HUES6 (cell line): ENCODE measurements around the gene LEUTX.
"Not testable (repeated sequence)": the region's sequence is repeated elsewhere in the genome, so short reads cannot be mapped to it uniquely, and the experiment has no call there.

Experiments used
- H3K27ac ChIP-seq: 2 replicates; pipeline ENCODE4 v1.7.0; 2013; ENCODE audit warnings: low read depth, mild to moderate bottlenecking, low read length, inconsistent platforms
- H3K27me3 ChIP-seq: 2 replicates; pipeline ENCODE4 v1.6.1; 2013; ENCODE audit warnings: low read length; ENCODE audit not compliant: control insufficient read depth, insufficient read depth
- H3K36me3 ChIP-seq: 2 replicates; pipeline ENCODE4 v1.6.1; 2013; ENCODE audit warnings: low read length; ENCODE audit not compliant: control insufficient read depth, insufficient read depth
- H3K4me1 ChIP-seq: 2 replicates; pipeline ENCODE4 v1.6.1; 2013; ENCODE audit warnings: low read length; ENCODE audit not compliant: control insufficient read depth, insufficient read depth
- H3K4me3 ChIP-seq: 2 replicates; pipeline ENCODE4 v1.5.1; 2013; ENCODE audit warnings: low read depth, low read length
- H3K9ac ChIP-seq: one replicate; pipeline ENCODE4 v1.6.1; 2013; ENCODE audit warnings: mild to moderate bottlenecking, low read length
- H3K9me3 ChIP-seq: 2 replicates; pipeline ENCODE4 v1.6.1; 2013; ENCODE audit warnings: low read depth, low read length; ENCODE audit not compliant: control insufficient read depth, insufficient read depth

The LEUTX gene

GRCh38 chr19:39810424-39810823 lies 31.8 kb downstream of the LEUTX start:
- H3K27ac ChIP-seq: no peak overlapping the region
- H3K4me3 ChIP-seq: no peak overlapping the region
- no peaks in the 10 kb centered on the region for H3K27me3 ChIP-seq
- peaks cover 4% of the 10 kb centered on the region; the same call in 1 of the 2 replicates for H3K9me3 ChIP-seq
- no peaks in the 10 kb centered on the region for H3K4me1 ChIP-seq
- H3K36me3 ChIP-seq: no peaks in the 10 kb centered on the region
- H3K9ac ChIP-seq: no peak overlapping the region

- no peak overlapping the region for H3K27ac ChIP-seq
- no peaks in the 10 kb centered on the region for H3K4me1 ChIP-seq
- no peaks in the 10 kb centered on the region for H3K36me3 ChIP-seq
- no peaks in the 10 kb centered on the region for H3K27me3 ChIP-seq
- no peak overlapping the region for H3K9ac ChIP-seq
- peaks cover 4% of the 10 kb centered on the region; the same call in 1 of the 2 replicates for H3K9me3 ChIP-seq
- H3K4me3 ChIP-seq: no peak overlapping the region
Observed at GRCh38 chr19:39811064-39811463, 32.4 kb downstream of the LEUTX start.

GRCh38 chr19:39813264-39813993 lies 34.8 kb downstream of the LEUTX start:
- H3K9me3 ChIP-seq: peaks cover 4% of the 10 kb centered on the region; the same call in 1 of the 2 replicates
- no peaks in the 10 kb centered on the region for H3K36me3 ChIP-seq
- no peak overlapping the region for H3K4me3 ChIP-seq
- H3K27me3 ChIP-seq: no peaks in the 10 kb centered on the region
- no peaks in the 10 kb centered on the region for H3K4me1 ChIP-seq
- no peak overlapping the region for H3K9ac ChIP-seq
- no peak overlapping the region for H3K27ac ChIP-seq

GRCh38 chr19:39814111-39814510 lies 35.5 kb downstream of the LEUTX start:
- H3K27ac ChIP-seq, H3K9ac ChIP-seq, H3K9me3 ChIP-seq, H3K27me3 ChIP-seq, H3K36me3 ChIP-seq, H3K4me3 ChIP-seq, H3K4me1 ChIP-seq: not testable (repeated sequence)

GRCh38 chr19:39814595-39814994 lies 35.9 kb downstream of the LEUTX start:
- H3K4me1 ChIP-seq: no peaks in the 10 kb centered on the region
- H3K9me3 ChIP-seq: no peaks in the 10 kb centered on the region
- H3K9ac ChIP-seq: no peak overlapping the region
- H3K27me3 ChIP-seq: no peaks in the 10 kb centered on the region
- H3K4me3 ChIP-seq: no peak overlapping the region
- no peak overlapping the region for H3K27ac ChIP-seq
- H3K36me3 ChIP-seq: no peaks in the 10 kb centered on the region

- no peaks in the 10 kb centered on the region for H3K27me3 ChIP-seq
- H3K9me3 ChIP-seq: no peaks in the 10 kb centered on the region
- no peak overlapping the region for H3K4me3 ChIP-seq
- H3K27ac ChIP-seq: no peak overlapping the region
- no peak overlapping the region for H3K9ac ChIP-seq
- no peaks in the 10 kb centered on the region for H3K4me1 ChIP-seq
- H3K36me3 ChIP-seq: no peaks in the 10 kb centered on the region
Observed at GRCh38 chr19:39816287-39817048, 37.8 kb downstream of the LEUTX start.

GRCh38 chr19:39817888-39818561 lies 39.4 kb downstream of the LEUTX start:
- no peaks in the 10 kb centered on the region for H3K36me3 ChIP-seq
- H3K27ac ChIP-seq: no peak overlapping the region
- H3K27me3 ChIP-seq: no peaks in the 10 kb centered on the region
- no peak overlapping the region for H3K4me3 ChIP-seq
- no peaks in the 10 kb centered on the region for H3K9me3 ChIP-seq
- no peaks in the 10 kb centered on the region for H3K4me1 ChIP-seq
- no peak overlapping the region for H3K9ac ChIP-seq

- no peaks in the 10 kb centered on the region for H3K4me1 ChIP-seq
Observed at GRCh38 chr19:39818626-39819097, 40.0 kb downstream of the LEUTX start.

GRCh38 chr19:39819786-39820185 lies 41.1 kb downstream of the LEUTX start:
- no peak overlapping the region for H3K4me3 ChIP-seq
- 0 out of 2 replicates have a peak, but pooled peaks cover under 1% of the 10 kb centered on the region for H3K4me1 ChIP-seq
- H3K9me3 ChIP-seq: no peaks in the 10 kb centered on the region
- no peak overlapping the region for H3K27ac ChIP-seq
- H3K27me3 ChIP-seq: no peaks in the 10 kb centered on the region
- H3K36me3 ChIP-seq: no peaks in the 10 kb centered on the region
- no peak overlapping the region for H3K9ac ChIP-seq

More at GRCh38 chr19:39818626-39819097, 40.0 kb downstream of the LEUTX start:
- Histone ChIP-seq H3K4me3 (no peak overlapping the region), H3K9me3 (no peaks in the 10 kb centered on the region), H3K9ac (no peak overlapping the region), H3K27me3 (no peaks in the 10 kb centered on the region), H3K27ac (no peak overlapping the region), H3K36me3 (no peaks in the 10 kb centered on the region)

- Histone ChIP-seq H3K27me3 (no peaks in the 10 kb centered on the region), H3K27ac (no peak overlapping the region), H3K36me3 (no peaks in the 10 kb centered on the region), H3K9ac (no peak overlapping the region), H3K4me3 (no peak overlapping the region), H3K9me3 (no peaks in the 10 kb centered on the region), H3K4me1 (0 out of 2 replicates have a peak, but pooled peaks cover 3% of the 10 kb centered on the region)
Observed at GRCh38 chr19:39820696-39821095, 42.0 kb downstream of the LEUTX start.
